Measurements from ENCODE around the gene TXNDC5. TPM values are rescaled to one million over a fixed set of nuclear protein-coding genes. Genes with fewer than 3 reads are reported as not detected.

TXNDC5 gene
- total and polyA plus RNA-seq, 4 donors, result 50.2 to 273 (median 160) TPM

- TF ChIP-seq RAD21 (IDR thresholded peaks at IDR 0.05) (no peak), CTCF (IDR thresholded peaks at IDR 0.05; ENCODE audit: low read depth, low read length, missing input control) (no peak), REST (IDR thresholded peaks at IDR 0.05) (no peak), GABPA (IDR thresholded peaks at IDR 0.05 in 1 of 2, conservative IDR thresholded peaks at IDR 0.05 in 1 of 2) (no peak), JUND (IDR thresholded peaks at IDR 0.05) (no peak), HNF4A (conservative IDR thresholded peaks at IDR 0.05) (no peak), TAF1 (conservative IDR thresholded peaks at IDR 0.05) (no peak), MAX (IDR thresholded peaks at IDR 0.05) (no peak), EGR1 (IDR thresholded peaks at IDR 0.05; ENCODE audit: low read depth in 2 of 2) (no peak), NR2F2 (IDR thresholded peaks at IDR 0.05) (no peak), ATF3 (IDR thresholded peaks at IDR 0.05) (no peak), ZBTB33 (IDR thresholded peaks at IDR 0.05) (no peak)
- no peaks in the 10 kb centered on the region for H3K4me1 ChIP-seq (ENCODE audit: control insufficient read depth in 4 of 4, insufficient read depth in 4 of 4, low read length in 3 of 4)
- no peak overlapping the region for H3K4me3 ChIP-seq (ENCODE audit: low read depth in 1 of 3, low read length in 3 of 3)
- 90% methylated on average over 4 of the region's 4 CpGs for WGBS
- H3K9ac ChIP-seq (ENCODE audit: low read depth in 1 of 2, low read length in 2 of 2), result no peak overlapping the region
- H3K36me3 ChIP-seq (ENCODE audit: control insufficient read depth in 4 of 4, insufficient read depth in 3 of 4, low read depth in 1 of 4, low read length in 3 of 4), result no peaks in the 10 kb centered on the region
- DNase-seq (ENCODE audit: low spot score), result no peak
- H3K9me3 ChIP-seq (ENCODE audit: control insufficient read depth in 4 of 4, low read length in 3 of 4), result no peaks in the 10 kb centered on the region
- no peaks in the 10 kb centered on the region for H3K27me3 ChIP-seq (ENCODE audit: control insufficient read depth in 4 of 4, insufficient read depth in 4 of 4, low read length in 3 of 4)
- no peak overlapping the region for H3K27ac ChIP-seq (ENCODE audit: low read depth in 1 of 2, low read length in 2 of 2)
These were observed 44.1 kb upstream of the TXNDC5 start for GRCh38 chr6:7954477-7955200.

GRCh38 chr6:7953753-7954152 is 43.2 kb upstream of the TXNDC5 start:
- Histone ChIP-seq H3K36me3 (ENCODE audit: control insufficient read depth in 4 of 4, insufficient read depth in 3 of 4, low read depth in 1 of 4, low read length in 3 of 4) (no peaks in the 10 kb centered on the region), H3K9ac (ENCODE audit: low read depth in 1 of 2, low read length in 2 of 2) (no peak overlapping the region), H3K9me3 (ENCODE audit: control insufficient read depth in 4 of 4, low read length in 3 of 4) (peaks cover 0 to 3% (median 0%) of the 10 kb centered on the region in 4 donors), H3K27ac (ENCODE audit: low read depth in 1 of 2, low read length in 2 of 2) (no peak overlapping the region), H3K27me3 (ENCODE audit: control insufficient read depth in 4 of 4, insufficient read depth in 4 of 4, low read length in 3 of 4) (no peaks in the 10 kb centered on the region), H3K4me1 (ENCODE audit: control insufficient read depth in 4 of 4, insufficient read depth in 4 of 4, low read length in 3 of 4) (no peaks in the 10 kb centered on the region), H3K4me3 (ENCODE audit: low read depth in 1 of 3, low read length in 3 of 3) (no peak overlapping the region)
- no peak for DNase-seq (ENCODE audit: low spot score)
- 93% methylated on average over 1 of the region's 1 CpG for WGBS
- TF ChIP-seq RXRA (IDR thresholded peaks at IDR 0.05) (no peak), SP1 (IDR thresholded peaks at IDR 0.05) (no peak), REST (IDR thresholded peaks at IDR 0.05) (no peak), YY1 (IDR thresholded peaks at IDR 0.05) (no peak), RAD21 (IDR thresholded peaks at IDR 0.05) (no peak), EGR1 (IDR thresholded peaks at IDR 0.05; ENCODE audit: low read depth in 2 of 2) (no peak), MAX (IDR thresholded peaks at IDR 0.05) (no peak), FOXA2 (IDR thresholded peaks at IDR 0.05) (no peak), ZBTB33 (IDR thresholded peaks at IDR 0.05) (no peak), HNF4A (conservative IDR thresholded peaks at IDR 0.05) (no peak)

All from liver (tissue), 9 donors.